ENCODE data around the gene C1QL4. TPM values are rescaled to one million over a fixed set of nuclear protein-coding genes. Genes with fewer than 3 reads are reported as not detected.

C1QL4 gene
- total RNA-seq, 2 donors from 2014 or later = not detected

DNA sequence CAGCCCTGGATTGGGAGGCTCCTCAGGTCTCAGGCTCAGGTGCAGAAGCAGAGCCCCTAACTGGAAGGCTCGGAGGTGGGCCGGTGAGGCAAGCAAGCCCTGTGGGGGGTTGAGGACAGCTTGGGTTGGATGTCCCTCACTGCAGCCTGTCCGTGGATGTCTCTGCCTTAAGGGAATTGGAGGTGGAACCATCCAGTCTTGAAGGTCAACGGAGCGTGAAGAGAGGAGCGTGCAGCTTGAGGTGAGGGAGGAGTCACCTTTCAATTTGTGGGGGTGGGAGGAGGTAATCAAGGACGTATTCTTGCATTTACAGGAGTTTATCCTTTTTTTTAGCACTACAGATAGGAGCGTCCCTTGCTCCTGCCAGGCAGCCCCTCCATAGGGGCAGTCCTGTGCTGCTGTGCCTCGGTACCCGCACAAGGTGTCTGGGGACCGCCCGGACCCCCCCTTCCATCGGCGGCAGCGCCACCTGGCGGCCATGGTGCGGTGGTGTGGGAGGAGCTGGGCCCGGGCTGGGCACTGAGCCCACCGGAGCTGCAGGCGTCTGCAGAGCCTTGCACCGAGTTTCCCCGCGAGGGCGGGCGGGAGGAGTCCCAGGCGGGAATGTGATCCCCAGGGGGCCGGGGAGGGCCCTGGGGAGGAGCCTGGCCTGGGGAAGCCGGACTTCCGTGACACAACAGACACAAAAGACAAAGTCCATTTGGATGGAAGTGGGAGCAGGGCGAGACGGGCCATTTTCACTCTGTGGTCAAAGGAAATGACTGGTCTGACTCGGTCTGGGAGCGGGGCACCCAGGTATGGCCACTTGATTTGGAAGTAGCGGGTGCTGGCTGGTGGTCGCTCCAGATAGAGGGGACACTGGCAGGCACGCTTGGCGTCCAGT lies 10.6 kb upstream of the C1QL4 start:
- H3K4me3 ChIP-seq = peak overlapping the region; percentile 38
- peaks cover 38% of the 10 kb centered on the region for H3K4me1 ChIP-seq
- TF ChIP-seq, protein P1, sequence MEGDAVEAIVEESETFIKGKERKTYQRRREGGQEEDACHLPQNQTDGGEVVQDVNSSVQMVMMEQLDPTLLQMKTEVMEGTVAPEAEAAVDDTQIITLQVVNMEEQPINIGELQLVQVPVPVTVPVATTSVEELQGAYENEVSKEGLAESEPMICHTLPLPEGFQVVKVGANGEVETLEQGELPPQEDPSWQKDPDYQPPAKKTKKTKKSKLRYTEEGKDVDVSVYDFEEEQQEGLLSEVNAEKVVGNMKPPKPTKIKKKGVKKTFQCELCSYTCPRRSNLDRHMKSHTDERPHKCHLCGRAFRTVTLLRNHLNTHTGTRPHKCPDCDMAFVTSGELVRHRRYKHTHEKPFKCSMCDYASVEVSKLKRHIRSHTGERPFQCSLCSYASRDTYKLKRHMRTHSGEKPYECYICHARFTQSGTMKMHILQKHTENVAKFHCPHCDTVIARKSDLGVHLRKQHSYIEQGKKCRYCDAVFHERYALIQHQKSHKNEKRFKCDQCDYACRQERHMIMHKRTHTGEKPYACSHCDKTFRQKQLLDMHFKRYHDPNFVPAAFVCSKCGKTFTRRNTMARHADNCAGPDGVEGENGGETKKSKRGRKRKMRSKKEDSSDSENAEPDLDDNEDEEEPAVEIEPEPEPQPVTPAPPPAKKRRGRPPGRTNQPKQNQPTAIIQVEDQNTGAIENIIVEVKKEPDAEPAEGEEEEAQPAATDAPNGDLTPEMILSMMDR (IDR thresholded peaks at IDR 0.05) = peak; percentile 89
- intact Hi-C loops (cut with DNase I) = no loop called here
- no peaks in the 10 kb centered on the region for H3K9me3 ChIP-seq
- no peak overlapping the region for H3K27ac ChIP-seq
- DNase-seq = peak; percentile 93
- no peaks in the 10 kb centered on the region for H3K36me3 ChIP-seq
- peak overlapping the region; percentile 56 to 65 for H3K9ac ChIP-seq (ENCODE audit: low read depth in 2 of 2, low read length in 2 of 2)
- peaks cover 50% of the 10 kb centered on the region for H3K27me3 ChIP-seq

DNA sequence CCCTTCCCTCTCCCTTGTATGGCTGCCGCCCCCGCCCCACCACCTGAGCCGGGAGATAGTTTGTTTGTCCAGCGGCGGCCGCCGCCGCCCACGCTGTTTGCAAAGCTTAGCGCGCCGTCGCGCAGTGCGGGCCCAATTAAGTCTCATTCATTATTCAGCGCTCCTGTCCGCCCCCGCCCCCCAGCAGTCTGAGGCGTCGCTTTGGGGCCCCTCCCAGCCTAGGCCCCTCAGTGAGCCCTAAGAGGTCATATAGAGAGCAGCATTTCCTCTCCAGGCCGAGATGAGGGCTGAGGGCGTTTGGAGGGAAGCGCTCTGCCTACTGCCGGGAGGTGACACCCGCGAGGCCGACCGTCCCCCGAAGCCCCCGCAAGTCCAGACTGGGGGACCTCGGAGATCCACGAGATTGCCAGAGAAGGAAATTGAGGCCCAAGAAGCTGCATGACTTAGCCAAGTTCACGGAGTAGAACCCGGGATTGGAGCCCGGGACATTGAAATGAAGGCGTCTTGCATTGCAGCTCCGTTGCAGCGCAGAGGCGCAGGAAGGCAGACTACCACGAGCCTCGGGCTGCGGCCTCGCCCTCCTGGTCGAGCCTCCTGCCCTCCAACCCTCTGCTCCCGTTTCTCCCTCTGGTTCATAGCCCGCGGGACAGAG lies 9.8 kb upstream of the C1QL4 start, which contains the start of gene DNAJC22:
Gene DNAJC22 (plus strand): TSS at position 230 of the 652 bp plus-strand sequence. CDS start 1,985 bp downstream, outside the sequence.
- intact Hi-C loops (cut with DNase I) = no loop called here
- TF ChIP-seq, protein P1 (IDR thresholded peaks at IDR 0.05) = no peak
- peaks cover 56% of the 10 kb centered on the region for H3K27me3 ChIP-seq

DNA sequence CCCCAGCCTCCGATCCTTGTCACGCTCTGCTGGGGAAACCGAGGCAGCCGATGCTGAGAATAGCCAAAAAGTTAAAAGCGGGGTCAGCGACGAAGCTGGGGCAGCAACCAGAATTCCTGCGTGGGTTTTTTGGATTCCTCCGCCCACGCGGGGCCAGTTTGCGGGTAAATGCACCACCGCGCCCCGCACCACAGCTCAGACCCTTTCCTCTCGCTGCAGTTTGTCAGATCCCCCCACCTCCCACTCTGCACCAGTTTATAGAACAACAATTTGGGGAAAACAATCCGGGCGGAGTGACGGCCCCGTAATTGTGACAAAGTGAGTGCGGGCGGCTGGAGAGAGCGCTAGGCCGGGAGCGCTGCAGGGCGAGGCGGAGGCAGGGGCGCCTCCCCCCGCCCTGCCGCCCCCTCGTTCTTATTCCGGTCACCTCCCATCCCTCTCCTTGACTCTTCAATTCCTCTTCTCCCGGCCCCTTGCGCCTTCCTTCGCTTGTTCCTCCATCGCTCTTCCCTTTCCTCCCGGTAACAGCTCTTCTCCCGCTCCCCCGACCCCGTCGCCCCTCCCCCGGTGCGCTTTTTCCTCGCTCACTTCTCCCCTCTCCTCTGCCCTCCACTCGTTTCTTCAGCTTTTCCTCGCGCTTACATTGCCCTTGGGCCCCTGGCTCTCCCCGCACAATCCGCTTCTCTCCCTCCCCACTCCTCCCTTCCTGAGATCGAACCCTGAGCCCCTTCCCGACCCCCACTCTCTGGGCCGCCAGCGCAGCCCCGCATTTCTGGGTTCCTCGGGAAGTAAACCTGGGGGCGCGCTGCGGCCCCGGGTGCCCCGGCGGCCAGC lies 9.1 kb upstream of the C1QL4 start:
- intact Hi-C loops (cut with DNase I) = no loop called here
- no peak overlapping the region for H3K27ac ChIP-seq
- TF ChIP-seq, protein P1 (IDR thresholded peaks at IDR 0.05) = no peak
- H3K36me3 ChIP-seq = no peaks in the 10 kb centered on the region
- H3K9ac ChIP-seq (ENCODE audit: low read depth in 2 of 2, low read length in 2 of 2) = peak overlapping the region; percentile 22 to 37
- peaks cover 58% of the 10 kb centered on the region for H3K27me3 ChIP-seq
- H3K4me3 ChIP-seq = peak overlapping the region; percentile 38
- no peaks in the 10 kb centered on the region for H3K9me3 ChIP-seq
- peaks cover 42% of the 10 kb centered on the region for H3K4me1 ChIP-seq
- no peak for DNase-seq

More for the DNA sequence above, 9.8 kb upstream of the C1QL4 start, which contains the start of gene DNAJC22:
- Histone ChIP-seq H3K4me3 (peak within 1 kb of the TSS; percentile 38), H3K36me3 (no peaks in the 10 kb centered on the region), H3K9ac (ENCODE audit: low read depth in 2 of 2, low read length in 2 of 2) (peak within 1 kb of the TSS; percentile 22 to 56), H3K9me3 (no peaks in the 10 kb centered on the region), H3K4me1 (peaks cover 42% of the 10 kb centered on the region), H3K27ac (no peak within 1 kb of the TSS)
- peak; percentile 40 for DNase-seq

DNA sequence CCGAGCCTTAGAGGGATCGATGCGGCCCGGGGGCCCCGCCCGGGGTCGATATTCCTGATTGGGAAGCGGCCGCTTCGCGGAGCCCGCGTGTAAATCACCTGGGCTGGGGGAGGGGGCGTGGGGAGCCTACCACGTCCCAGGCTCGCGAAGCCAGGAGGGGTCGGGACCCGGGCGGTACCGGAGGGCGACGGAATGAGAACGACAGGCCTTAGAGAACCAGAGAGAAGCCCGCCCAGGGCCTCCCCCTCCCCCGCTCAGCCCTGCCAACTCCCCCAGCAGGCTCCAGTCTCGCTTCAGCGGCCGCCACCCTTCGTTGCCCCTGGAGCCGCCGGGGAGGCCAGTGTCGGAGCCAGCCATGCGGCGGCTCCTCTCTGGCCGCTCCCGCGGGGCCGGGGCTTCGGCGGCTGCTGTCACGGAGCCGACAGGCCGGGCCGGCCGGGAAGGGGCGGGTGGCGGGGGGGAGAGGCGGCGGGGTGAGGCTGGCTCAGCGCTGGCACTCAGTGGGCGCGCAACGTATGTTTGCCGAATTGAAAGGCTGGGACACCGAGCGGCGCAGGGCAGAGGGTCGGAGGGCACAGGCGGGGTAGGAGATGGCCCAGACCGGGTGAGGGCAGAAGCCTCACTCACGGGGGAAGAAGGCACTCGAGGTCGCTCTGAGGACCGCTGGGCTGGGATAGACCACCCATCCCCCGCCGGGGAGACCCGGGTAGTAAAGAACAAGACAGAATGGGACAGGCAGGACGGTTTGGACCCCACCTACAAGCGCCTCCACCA lies 8.2 kb upstream of the C1QL4 start:
- Histone ChIP-seq H3K27me3 (peaks cover 58% of the 10 kb centered on the region), H3K4me1 (peaks cover 42% of the 10 kb centered on the region), H3K4me3 (peak overlapping the region; percentile 14), H3K9ac (ENCODE audit: low read depth in 2 of 2, low read length in 2 of 2) (peak overlapping the region in 1 of 2 donors; percentile 37), H3K9me3 (no peaks in the 10 kb centered on the region), H3K27ac (no peak overlapping the region), H3K36me3 (no peaks in the 10 kb centered on the region)
- intact Hi-C loops (cut with DNase I) = no loop called here
- no peak for DNase-seq
- TF ChIP-seq, protein P1 (IDR thresholded peaks at IDR 0.05) = no peak

Measured in colonic mucosa (tissue), 4 donors.